Measurements from ENCODE around the gene CCL22. TPM values are rescaled to one million over a fixed set of nuclear protein-coding genes. Genes with fewer than 3 reads are reported as not detected.
A peak's percentile ranks its signal among the peaks of the same experiment; 100 is the strongest.

The CCL22 gene
- total RNA-seq, 1 experiment from 2014 or later: 0.66 TPM

DNA sequence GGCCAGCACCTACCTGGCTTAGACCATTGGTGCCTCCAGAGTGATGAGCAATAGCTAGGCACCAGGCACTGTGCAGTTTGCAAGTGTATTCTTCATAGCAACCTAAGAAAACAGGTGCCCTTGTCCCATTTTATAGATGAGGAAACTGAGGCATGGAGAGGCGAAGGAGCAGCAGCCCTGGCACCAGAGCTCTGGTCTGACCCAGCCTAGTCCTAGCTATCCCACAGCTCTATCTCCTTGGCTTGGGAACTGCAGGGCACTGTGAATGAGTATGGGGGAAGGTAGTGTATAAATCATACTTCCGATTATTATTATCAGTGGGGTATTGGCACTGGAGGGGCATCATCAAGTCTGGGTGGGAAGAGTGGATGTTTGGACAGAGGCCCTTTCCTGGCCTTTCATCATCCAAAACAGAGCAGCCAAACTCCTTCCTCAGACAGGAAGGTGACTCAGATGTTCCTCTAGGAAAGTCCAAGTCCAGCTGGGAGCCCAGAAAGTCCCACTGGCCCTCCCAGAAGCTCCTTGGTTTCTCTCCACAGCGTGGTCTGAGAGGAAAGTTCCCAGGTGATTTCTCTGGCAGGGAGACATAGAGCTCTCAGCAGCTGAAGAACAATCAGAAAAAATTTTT, 42.1 kb upstream of the CCL22 start:
- Histone ChIP-seq H3K27me3 (ENCODE audit: insufficient read depth, low read length) (no peaks in the 10 kb centered on the region; the same call in 1 of the 2 replicates), H3K4me1 (ENCODE audit: control insufficient read depth in 1 of 2, insufficient read depth in 2 of 2, low read length in 2 of 2) (peaks cover 5 to 14% of the 10 kb centered on the region in 2 experiments; a peak in 3 of 4 replicates), H3K4me3 (replicated peaks in 1 of 2; ENCODE audit: low read depth in 1 of 2, low read length in 2 of 2) (no peak overlapping the region), H3K79me2 (ENCODE audit: insufficient read depth, low read length) (no peaks in the 10 kb centered on the region), H3K9ac (ENCODE audit: low read length) (no peak overlapping the region), H3K27ac (ENCODE audit: low read depth, low read length) (peak overlapping the region; percentile 2; the same call in 1 of the 2 replicates), H2AFZ (ENCODE audit: low read depth, low read length, poor library complexity, severe bottlenecking) (no peak overlapping the region), H3K36me3 (ENCODE audit: control insufficient read depth in 1 of 2, insufficient read depth in 2 of 2, low read length in 2 of 2) (no peaks in the 10 kb centered on the region), H3K9me3 (ENCODE audit: control insufficient read depth in 1 of 2, insufficient read depth in 1 of 2, low read depth in 1 of 2, low read length in 2 of 2) (no peaks in the 10 kb centered on the region), H4K20me1 (ENCODE audit: insufficient read depth) (no peaks in the 10 kb centered on the region), H3K9me2 (ENCODE audit: insufficient read depth) (no peaks in the 10 kb centered on the region), H3K4me2 (ENCODE audit: low read length) (peak overlapping the region; percentile 50)
- DNase-seq (ENCODE audit: low read depth, low spot score) (peak; percentile 75), ATAC-seq (peak; percentile 30; the same call in 1 of the 2 replicates)
- intact Hi-C loops (cut with micrococcal nuclease): no loop called here
- ChIA-PET CTCF (interaction anchor here (1.2 to 1.6 kb wide), 2 partner anchors 75 to 101 kb away, joined by 3 to 11 read pairs; no protein-coding TSS in a partner anchor), POLR2A (interaction anchor here (0.7 to 1.4 kb wide), 4 partner anchors 8 to 101 kb away, joined by 3 read pairs; no protein-coding TSS in a partner anchor), RAD21 (ENCODE audit: low non-redundant PET in 1 of 2, low total read pairs in 2 of 2, uncharacterized antibody in 2 of 2, unreplicated experiment in 2 of 2) (no interaction called here)
- no TSS peak for BruUV-seq (replicated peaks)
- TF ChIP-seq SP1 (IDR thresholded peaks at IDR 0.05; ENCODE audit: low read depth) (peak; percentile 85), ZNF274 (IDR thresholded peaks at IDR 0.05; ENCODE audit: low read depth, low read length) (no peak), EZH2phosphoT487 (IDR thresholded peaks at IDR 0.05; ENCODE audit: borderline replicate concordance) (no peak), SIN3A (IDR thresholded peaks at IDR 0.05; ENCODE audit: low read depth) (no peak), JUND (IDR thresholded peaks at IDR 0.05) (peak; percentile 94), FOSL1 (IDR thresholded peaks at IDR 0.05; ENCODE audit: low read depth) (peak; percentile 91), SRF (IDR thresholded peaks at IDR 0.05; ENCODE audit: low read depth) (no peak), TCF7L2 (IDR thresholded peaks at IDR 0.05; ENCODE audit: borderline replicate concordance, extremely low read depth, insufficient read depth, insufficient read length) (peak; percentile 69), YY1 (IDR thresholded peaks at IDR 0.05; ENCODE audit: extremely low read depth, insufficient replicate concordance, low read depth, low read length) (no peak), ZFX (IDR thresholded peaks at IDR 0.05) (no peak), CBX3 (IDR thresholded peaks at IDR 0.05; ENCODE audit: low read depth) (0 out of 2 replicates have a peak, but pooled peaks have one; percentile 56), POLR2A (IDR thresholded peaks at IDR 0.05; ENCODE audit: borderline replicate concordance, extremely low read depth, insufficient read depth, insufficient read length) (no peak), CEBPB (IDR thresholded peaks at IDR 0.05; ENCODE audit: low read depth) (peak; percentile 95), RAD21 (IDR thresholded peaks at IDR 0.05; ENCODE audit: low read depth) (no peak), POLR2AphosphoS5 (IDR thresholded peaks at IDR 0.05; ENCODE audit: low read depth, low read length) (peak; percentile 50; the same call in 1 of the 2 replicates), ELF1 (IDR thresholded peaks at IDR 0.05; ENCODE audit: borderline replicate concordance, low read depth) (no peak), EZH2 (IDR thresholded peaks at IDR 0.05) (no peak), EGR1 (IDR thresholded peaks at IDR 0.05; ENCODE audit: low read depth) (no peak)
- TF ChIP-seq, protein P1, sequence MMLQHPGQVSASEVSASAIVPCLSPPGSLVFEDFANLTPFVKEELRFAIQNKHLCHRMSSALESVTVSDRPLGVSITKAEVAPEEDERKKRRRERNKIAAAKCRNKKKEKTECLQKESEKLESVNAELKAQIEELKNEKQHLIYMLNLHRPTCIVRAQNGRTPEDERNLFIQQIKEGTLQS (IDR thresholded peaks at IDR 0.05): no peak
- TF ChIP-seq, protein P2, sequence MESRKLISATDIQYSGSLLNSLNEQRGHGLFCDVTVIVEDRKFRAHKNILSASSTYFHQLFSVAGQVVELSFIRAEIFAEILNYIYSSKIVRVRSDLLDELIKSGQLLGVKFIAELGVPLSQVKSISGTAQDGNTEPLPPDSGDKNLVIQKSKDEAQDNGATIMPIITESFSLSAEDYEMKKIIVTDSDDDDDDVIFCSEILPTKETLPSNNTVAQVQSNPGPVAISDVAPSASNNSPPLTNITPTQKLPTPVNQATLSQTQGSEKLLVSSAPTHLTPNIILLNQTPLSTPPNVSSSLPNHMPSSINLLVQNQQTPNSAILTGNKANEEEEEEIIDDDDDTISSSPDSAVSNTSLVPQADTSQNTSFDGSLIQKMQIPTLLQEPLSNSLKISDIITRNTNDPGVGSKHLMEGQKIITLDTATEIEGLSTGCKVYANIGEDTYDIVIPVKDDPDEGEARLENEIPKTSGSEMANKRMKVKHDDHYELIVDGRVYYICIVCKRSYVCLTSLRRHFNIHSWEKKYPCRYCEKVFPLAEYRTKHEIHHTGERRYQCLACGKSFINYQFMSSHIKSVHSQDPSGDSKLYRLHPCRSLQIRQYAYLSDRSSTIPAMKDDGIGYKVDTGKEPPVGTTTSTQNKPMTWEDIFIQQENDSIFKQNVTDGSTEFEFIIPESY (IDR thresholded peaks at IDR 0.05; ENCODE audit: extremely low read depth, insufficient replicate concordance, low read length): no peak
- TF ChIP-seq, protein P3, sequence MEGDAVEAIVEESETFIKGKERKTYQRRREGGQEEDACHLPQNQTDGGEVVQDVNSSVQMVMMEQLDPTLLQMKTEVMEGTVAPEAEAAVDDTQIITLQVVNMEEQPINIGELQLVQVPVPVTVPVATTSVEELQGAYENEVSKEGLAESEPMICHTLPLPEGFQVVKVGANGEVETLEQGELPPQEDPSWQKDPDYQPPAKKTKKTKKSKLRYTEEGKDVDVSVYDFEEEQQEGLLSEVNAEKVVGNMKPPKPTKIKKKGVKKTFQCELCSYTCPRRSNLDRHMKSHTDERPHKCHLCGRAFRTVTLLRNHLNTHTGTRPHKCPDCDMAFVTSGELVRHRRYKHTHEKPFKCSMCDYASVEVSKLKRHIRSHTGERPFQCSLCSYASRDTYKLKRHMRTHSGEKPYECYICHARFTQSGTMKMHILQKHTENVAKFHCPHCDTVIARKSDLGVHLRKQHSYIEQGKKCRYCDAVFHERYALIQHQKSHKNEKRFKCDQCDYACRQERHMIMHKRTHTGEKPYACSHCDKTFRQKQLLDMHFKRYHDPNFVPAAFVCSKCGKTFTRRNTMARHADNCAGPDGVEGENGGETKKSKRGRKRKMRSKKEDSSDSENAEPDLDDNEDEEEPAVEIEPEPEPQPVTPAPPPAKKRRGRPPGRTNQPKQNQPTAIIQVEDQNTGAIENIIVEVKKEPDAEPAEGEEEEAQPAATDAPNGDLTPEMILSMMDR (IDR thresholded peaks at IDR 0.05 in 2 of 3, conservative IDR thresholded peaks at IDR 0.05 in 1 of 3; ENCODE audit: borderline replicate concordance in 1 of 3, insufficient read depth in 1 of 3, low read depth in 2 of 3, low read length in 2 of 3): no peak
- TF ChIP-seq, protein P4, sequence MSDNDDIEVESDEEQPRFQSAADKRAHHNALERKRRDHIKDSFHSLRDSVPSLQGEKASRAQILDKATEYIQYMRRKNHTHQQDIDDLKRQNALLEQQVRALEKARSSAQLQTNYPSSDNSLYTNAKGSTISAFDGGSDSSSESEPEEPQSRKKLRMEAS (IDR thresholded peaks at IDR 0.05): no peak
